ENCODE results near the gene ZBTB17. TPM values are rescaled to one million over a fixed set of nuclear protein-coding genes. Genes with fewer than 3 reads are reported as not detected.

Gene ZBTB17
- polyA plus RNA-seq, 1 experiment: 21.4 TPM

DNA sequence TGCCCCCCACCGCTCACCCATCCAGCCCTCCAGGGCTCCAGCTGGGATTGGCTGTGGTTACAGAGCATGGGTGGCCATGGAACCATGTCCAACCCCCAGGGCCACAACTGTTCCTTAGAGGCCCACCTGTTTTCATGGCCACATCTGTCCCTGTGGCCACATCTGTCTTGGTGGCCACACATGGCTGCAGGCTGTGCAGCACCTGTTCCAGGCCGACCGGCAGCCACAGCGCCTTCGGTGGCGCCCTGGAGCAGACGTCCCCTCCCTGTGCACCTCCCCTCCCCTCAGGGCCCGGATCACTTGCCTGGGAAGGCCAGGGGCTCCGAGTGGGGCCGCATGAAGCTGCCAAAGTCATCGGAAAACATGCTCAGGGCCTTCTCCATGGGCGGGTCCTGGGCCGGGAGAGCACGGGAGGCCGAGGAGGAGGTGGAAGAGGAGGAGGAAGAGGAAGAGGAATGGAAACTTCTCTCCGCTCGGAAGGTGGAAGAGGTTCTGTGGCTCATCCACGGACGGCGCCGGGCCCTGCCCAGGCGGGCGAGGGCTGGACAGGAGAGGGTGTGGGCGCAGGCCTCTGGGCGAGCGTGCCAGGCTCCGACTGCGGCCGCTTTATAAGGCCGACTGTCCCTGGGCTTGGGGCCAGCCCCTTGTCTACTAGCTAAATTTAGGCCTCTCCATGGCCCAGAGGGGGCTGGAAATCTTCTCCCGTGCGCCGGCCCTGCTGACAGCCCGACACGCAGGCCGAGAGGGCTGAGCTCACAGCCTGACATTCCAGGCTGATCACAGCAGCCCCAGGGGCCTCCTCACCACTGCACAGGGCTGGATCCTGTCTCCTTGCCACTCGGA lies 41.8 kb upstream of the ZBTB17 start, which contains the start of gene HSPB7:
TSS of gene HSPB7 (minus strand) at position 583 of the 843 bp plus-strand sequence. CDS start at position 503, 80 bp downstream.
- TF ChIP-seq, protein P1, sequence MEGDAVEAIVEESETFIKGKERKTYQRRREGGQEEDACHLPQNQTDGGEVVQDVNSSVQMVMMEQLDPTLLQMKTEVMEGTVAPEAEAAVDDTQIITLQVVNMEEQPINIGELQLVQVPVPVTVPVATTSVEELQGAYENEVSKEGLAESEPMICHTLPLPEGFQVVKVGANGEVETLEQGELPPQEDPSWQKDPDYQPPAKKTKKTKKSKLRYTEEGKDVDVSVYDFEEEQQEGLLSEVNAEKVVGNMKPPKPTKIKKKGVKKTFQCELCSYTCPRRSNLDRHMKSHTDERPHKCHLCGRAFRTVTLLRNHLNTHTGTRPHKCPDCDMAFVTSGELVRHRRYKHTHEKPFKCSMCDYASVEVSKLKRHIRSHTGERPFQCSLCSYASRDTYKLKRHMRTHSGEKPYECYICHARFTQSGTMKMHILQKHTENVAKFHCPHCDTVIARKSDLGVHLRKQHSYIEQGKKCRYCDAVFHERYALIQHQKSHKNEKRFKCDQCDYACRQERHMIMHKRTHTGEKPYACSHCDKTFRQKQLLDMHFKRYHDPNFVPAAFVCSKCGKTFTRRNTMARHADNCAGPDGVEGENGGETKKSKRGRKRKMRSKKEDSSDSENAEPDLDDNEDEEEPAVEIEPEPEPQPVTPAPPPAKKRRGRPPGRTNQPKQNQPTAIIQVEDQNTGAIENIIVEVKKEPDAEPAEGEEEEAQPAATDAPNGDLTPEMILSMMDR (IDR thresholded peaks at IDR 0.05; ENCODE audit: low read depth, low read length): no peak
- DNase-seq (ENCODE audit: low read depth, low spot score): no peak
- H3K9me3 ChIP-seq (ENCODE audit: control insufficient read depth, insufficient read depth, low read length): peaks cover 6% of the 10 kb centered on the region; the same call in 1 of the 2 replicates
- CTCF ChIA-PET: interaction anchor here (0.6 to 1.3 kb wide), 6 partner anchors 8 to 65 kb away, joined by 3 to 10 read pairs (median 4); no protein-coding TSS in a partner anchor
- H3K27ac ChIP-seq (ENCODE audit: low read depth, low read length): peak within 1 kb of the TSS; percentile 82
- peak within 1 kb of the TSS; percentile 13; the same call in 1 of the 2 replicates for H3K4me3 ChIP-seq (ENCODE audit: low read depth, low read length)
- H3K27me3 ChIP-seq (ENCODE audit: control insufficient read depth, insufficient read depth, low read length): no peaks in the 10 kb centered on the region
- POLR2A ChIA-PET: interaction anchor here (1.0 kb wide), 1 partner anchor 218 kb away, joined by 4 read pairs; no protein-coding TSS in a partner anchor

DNA sequence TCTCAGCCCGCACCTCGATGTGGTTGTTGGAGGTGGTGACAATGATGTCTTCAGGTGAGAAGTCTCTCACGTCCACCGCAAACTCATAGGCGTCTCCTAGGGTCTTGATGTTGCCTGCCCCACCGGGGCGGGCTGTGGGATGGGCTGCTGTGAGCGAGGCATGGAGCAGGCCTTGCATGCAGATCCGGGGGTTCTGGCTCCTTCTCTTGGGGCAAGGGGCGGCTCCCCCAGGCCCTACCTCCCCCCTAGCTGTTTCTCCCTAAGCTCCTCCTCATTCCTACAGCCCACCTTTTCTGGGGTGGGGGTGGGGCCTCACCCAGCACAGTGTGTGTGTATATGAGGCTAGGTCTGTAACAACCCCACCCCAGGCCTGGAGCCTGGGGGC lies 41.2 kb upstream of the ZBTB17 start:
- no peak overlapping the region for H3K4me3 ChIP-seq (ENCODE audit: low read depth, low read length)
- no peaks in the 10 kb centered on the region for H3K27me3 ChIP-seq (ENCODE audit: control insufficient read depth, insufficient read depth, low read length)
- peaks cover 6% of the 10 kb centered on the region; the same call in 1 of the 2 replicates for H3K9me3 ChIP-seq (ENCODE audit: control insufficient read depth, insufficient read depth, low read length)
- H3K27ac ChIP-seq (ENCODE audit: low read depth, low read length): no peak overlapping the region
- ChIA-PET CTCF (interaction anchor here (0.6 to 1.0 kb wide), 2 partner anchors 8 to 691 kb away, joined by 4 to 5 read pairs; no protein-coding TSS in a partner anchor), POLR2A (no interaction called here)
- DNase-seq (ENCODE audit: low read depth, low spot score): no peak
- TF ChIP-seq, protein P1 (IDR thresholded peaks at IDR 0.05; ENCODE audit: low read depth, low read length): no peak

DNA sequence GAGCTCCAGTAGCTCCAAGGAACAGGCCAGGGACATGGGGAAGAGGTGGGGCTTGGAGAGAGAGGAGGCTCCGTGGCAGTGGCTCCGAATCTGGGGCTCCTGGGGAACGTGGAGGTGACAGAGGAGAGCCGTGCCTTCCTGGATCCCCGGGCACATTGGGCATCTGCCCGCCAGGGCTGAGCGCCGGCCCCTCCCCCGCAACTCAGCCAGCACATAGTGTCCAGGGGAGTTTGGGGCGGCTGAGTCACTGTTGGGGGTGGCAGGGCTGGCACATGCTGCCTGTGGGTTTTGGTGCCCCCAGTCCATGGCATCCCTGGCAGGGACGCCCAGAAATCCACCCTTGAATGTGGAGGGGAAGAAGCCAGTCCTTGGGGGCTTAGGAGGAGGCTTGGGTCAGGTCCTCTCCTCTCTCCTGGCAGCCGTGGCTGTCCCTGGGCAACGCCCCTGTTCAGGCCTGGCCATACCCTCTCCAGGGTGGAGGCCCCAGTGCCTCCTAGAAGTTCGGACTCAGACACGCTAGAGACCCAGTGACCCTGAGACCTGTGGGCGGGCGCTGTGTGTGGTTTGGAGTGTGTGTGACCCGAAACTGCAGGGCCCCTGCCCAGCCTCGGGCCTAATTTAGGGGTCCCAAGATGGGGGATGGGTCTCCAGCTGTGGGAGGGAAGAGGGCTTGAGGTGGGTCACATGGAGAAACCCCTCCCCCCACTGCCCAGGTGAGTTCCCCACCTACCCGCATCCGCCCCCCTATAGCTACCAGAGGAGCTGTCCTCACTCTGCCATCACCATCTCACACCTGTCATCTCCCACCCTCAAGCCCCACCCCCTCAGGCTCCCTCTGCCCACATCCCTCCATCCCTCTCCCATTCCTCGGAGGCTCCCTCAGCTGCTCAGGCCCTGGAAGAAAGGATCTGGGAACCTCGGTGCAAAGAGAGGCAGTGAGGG lies 40.3 kb upstream of the ZBTB17 start:
- ChIA-PET POLR2A (no interaction called here), CTCF (interaction anchor here (0.6 kb wide), 1 partner anchor 692 kb away, joined by 5 read pairs; no protein-coding TSS in a partner anchor)
- Histone ChIP-seq H3K27me3 (ENCODE audit: control insufficient read depth, insufficient read depth, low read length) (no peaks in the 10 kb centered on the region), H3K4me3 (ENCODE audit: low read depth, low read length) (no peak overlapping the region), H3K27ac (ENCODE audit: low read depth, low read length) (no peak overlapping the region), H3K9me3 (ENCODE audit: control insufficient read depth, insufficient read depth, low read length) (peaks cover 6% of the 10 kb centered on the region; the same call in 1 of the 2 replicates)
- DNase-seq (ENCODE audit: low read depth, low spot score): no peak
- TF ChIP-seq, protein P1 (IDR thresholded peaks at IDR 0.05; ENCODE audit: low read depth, low read length): no peak

DNA sequence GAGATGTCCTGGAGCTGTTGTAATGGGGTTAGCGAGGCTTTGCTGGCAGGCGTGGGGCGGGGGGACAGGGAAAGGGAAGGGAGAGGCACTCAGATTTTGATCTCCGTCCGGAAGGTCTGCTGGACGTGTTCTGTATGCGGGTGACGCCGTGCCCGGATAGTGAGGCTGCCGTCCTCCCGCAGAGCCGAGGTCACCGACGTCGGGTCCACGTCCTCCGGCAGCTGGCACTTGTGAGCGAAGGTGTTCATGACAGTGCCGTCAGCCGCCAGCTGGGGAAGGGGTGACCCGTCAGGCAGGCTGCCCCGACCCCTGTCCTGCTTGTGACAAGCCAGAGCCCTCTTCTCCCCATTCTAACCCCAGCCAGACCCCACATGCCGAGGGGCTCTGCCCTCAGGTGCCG lies 39.6 kb upstream of the ZBTB17 start:
- DNase-seq (ENCODE audit: low read depth, low spot score): no peak
- CTCF ChIA-PET: no interaction called here
- TF ChIP-seq, protein P1 (IDR thresholded peaks at IDR 0.05; ENCODE audit: low read depth, low read length): no peak
- H3K27me3 ChIP-seq (ENCODE audit: control insufficient read depth, insufficient read depth, low read length): no peaks in the 10 kb centered on the region
- H3K27ac ChIP-seq (ENCODE audit: low read depth, low read length): no peak overlapping the region
- peaks cover 6% of the 10 kb centered on the region; the same call in 1 of the 2 replicates for H3K9me3 ChIP-seq (ENCODE audit: control insufficient read depth, insufficient read depth, low read length)
- H3K4me3 ChIP-seq (ENCODE audit: low read depth, low read length): no peak overlapping the region
- POLR2A ChIA-PET: no interaction called here
